GM19324 (cell line): ENCODE measurements around the gene HSD17B12.

Source experiments
- ATAC-seq: cut with Tn5 transposase; IDR thresholded peaks from one replicate; pipeline ENCODE4 v1.9.1; 2021; ENCODE audit warnings: mild to moderate bottlenecking, moderate library complexity; ENCODE audit not compliant: unreplicated experiment, low FRiP score

The HSD17B12 gene

DNA sequence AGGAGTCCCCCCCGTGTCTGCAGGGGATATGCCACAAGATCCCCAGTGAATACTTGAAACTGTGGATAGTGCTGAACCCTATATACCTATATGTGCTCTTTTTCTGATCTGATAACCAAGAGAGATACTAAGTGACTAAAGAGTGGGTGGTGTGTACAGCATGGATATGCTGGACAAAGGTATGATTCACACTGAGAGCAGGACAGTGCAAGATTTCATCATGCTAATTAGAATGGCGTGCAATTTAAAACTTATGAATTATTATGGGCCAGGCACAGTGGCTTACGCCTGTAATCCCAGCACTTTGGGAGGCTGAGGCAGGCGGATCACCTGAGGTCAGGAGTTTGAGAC, 109.9 kb downstream of the HSD17B12 start:
- ATAC-seq, result no peak

DNA sequence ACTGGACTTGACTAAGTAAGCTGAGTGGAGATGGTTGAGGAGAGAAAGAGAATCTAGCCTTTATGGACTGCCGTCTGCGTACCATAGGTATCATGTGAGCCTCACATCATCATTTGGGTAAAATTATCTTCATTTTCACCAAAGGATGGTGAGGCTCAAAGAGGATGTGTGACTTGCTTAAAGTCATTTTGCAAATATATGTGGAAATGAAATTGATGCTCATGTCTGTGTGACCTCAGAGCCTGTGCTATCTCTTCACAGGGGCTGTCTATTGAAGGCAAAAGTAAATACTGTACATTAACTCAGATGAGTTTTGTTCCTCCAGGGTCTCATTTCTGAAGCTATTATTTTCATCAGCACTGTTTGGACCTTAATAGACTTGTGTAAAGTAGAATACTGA, 116.8 kb downstream of the HSD17B12 start:
- no peak for ATAC-seq

DNA sequence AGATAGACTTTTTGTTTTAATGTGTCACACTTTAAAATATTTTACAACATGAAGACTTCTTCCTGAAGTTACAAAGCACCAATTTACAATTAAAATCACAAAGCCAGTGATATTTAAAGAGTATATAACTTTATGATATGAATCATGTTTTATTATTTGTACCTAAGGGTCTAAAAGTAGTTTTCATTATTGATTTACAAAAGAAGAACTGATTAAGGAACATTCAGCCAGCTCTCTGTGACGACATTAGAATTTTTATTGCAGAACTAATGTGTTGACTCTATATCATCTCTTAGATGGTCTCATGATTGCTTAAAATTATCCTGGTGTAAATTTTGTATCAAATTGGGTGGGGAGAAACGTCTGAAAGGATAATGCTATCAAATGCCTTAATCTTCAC, 117.3 kb downstream of the HSD17B12 start:
- no peak for ATAC-seq

DNA sequence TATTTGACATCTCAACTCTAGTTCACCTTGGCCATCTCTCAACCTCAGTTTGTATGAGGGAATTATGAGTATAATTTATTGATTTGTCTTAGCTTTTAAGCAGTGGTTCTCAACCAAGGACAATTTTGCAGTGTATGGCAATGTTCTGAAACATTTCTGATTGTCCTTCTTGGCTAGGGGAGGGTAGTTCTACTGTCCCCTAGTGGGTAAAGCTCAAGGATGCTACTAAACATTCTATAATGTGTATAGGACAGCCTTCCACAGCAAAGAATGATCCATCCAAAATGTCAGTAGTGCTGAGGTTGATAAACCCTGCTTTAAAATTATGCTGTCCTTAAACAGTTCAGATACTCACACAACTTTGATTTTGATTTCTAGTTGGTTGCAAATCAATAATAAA, 122.0 kb downstream of the HSD17B12 start:
- ATAC-seq, result no peak

DNA sequence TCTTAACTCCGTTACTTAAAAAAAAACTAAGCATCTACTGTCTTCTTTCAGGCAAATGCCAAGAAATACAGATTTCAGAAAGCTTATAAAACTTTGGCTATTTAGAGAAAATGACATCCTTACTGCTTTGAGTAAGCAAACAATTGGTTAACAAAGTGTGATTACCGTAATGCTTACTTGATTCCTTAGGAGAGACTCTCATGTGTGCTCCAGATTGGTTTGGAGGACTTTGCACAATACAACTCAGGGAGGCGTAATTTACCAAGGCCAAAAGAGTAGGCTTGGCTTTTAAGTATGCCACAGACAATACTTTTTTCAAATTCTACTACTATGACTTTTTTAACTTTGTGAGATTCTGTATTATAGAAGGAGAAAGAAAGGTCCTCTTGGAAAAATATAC, 123.2 kb downstream of the HSD17B12 start:
- no peak for ATAC-seq

DNA sequence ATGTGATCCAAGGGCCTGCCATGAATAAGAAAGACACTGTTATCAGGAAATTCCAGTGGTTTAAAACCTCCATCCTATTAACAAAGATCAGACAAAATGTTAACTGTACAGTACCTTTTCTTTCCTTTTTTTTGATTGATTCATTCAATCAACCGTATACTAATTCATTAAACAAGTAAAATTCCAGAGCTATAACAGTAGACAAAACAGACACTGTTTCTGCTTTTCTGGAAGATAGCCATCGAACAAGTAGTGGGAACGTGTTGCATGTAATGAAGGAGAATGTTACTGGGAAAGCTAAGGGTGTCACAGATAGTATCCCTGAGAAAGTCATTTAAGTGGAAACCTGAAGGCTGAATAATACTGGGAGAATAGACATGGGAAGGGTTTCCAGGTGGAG, 126.4 kb downstream of the HSD17B12 start:
- no peak for ATAC-seq

DNA sequence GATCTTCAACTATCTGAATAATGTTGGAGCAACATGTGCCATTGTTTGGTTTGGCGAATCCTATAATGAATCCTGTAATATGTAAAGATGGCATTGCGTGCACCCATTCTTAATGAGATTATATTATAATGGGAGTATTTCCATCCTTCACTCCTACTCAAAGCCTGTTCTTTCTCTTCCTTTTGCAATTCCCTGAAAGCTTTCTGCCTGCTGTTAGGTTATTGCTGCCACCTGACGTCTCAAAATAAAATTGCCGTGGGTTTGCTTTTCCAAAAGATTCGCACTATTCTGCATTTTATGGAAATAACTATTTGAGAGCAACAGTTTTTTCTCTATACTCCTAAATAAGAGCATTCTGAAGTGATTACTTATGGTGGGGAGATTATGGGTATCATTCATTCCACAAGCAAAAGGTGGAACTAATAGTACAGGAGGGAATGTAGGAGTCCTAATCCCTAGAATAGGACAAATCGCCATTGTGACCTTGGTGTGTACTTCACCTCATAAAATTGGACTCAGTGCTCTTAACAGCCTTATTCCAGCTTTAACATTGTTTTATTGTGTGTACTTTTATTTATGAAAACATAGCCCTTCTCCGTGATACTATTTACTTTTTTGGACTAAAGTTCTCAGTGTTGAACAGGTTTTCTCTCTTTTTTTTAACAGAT, 130.5 kb downstream of the HSD17B12 start:
- no peak for ATAC-seq

DNA sequence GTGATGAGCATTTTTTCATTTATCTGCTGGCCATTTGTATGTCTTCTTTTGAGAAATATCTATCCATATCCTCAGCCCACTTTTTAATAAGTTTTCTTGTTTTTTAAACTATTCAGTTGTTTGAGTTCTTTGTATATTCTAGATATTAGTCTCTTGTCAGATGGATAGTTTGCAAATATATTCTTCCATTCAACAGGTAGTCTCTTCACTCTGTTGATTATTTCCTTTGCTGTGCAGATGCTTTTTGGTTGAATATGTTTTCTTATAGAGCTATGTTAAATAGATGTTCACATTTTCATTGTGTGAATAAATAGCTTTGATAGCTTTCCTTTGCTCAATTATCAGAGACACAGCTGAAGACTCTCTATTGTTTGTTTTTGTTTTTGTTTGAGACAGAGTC, 131.9 kb downstream of the HSD17B12 start:
- no peak for ATAC-seq

DNA sequence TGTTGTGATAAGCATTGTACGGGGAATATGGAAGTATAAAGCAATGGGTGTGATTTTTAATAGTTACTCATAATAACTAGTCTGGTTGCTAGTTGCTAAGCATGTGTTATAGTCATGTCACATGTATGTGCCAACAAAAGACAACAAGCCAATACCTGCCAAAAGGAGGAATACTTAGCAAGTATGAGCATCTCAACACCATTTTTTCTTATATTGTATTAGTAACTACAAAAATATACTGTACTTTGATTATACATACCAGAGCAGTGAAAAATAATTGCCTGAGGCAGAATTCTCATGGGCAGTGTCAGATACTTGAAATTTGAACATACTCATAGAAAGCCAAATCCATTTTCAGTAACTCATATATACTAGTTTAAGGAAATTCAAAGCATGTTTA, 137.7 kb downstream of the HSD17B12 start:
- no peak for ATAC-seq

DNA sequence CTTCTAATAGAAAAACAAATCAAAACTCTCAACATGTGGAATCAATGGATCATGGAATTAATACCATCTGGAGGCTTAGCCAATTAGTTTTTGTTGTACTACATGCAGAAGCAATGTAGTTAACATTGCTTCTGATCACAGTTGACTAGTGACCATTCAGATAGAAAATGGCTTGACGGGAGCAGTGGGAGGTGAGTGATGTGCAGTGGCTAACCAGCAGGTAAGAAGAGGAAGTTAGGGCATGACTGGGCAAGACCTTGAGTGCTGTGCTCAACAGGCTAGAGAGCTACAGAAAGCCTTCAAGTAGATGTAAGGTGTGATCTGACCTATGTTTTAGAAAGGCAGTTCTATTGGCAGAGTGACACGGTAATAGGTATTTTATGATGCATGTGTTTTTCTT, 139.4 kb downstream of the HSD17B12 start:
- ATAC-seq, result no peak

DNA sequence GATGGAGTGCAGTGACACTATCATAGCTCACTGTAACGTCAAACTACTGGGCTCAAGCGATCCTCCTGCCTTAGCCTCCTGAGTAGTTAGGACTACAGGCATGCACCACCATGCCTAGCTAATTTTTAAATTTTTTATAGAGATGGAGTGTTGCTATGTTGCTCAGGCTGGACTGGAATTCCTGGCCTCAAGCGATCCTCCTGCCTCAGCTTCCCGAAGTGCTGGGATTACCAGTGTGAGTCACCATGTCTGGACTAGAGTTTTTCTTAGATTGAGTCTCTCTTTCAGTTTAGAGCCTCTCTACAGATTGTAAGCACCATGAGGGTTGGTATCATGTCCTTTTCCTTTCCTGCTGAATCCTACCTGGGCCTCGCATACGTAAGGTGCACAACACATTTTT, 142.8 kb downstream of the HSD17B12 start:
- ATAC-seq, result no peak

DNA sequence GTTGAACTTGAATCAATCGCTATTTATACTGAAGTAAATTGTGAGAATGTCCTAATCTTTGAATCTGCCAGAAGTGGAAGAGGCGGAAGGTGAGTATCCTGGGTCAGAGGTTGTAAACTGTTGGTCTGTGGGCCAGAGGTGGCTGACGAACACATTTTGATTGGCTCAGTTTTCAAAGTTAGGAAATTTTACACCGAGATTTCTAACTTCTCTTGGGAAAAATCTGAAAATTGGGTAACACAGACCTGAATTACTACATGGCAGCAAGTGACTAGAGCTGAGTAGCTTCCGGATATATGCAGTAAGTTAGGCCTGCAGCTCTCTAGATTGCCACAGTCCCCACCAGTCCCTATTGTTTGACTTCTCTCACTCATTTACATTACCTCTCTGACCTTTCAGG, 143.3 kb downstream of the HSD17B12 start:
- ATAC-seq, result no peak

DNA sequence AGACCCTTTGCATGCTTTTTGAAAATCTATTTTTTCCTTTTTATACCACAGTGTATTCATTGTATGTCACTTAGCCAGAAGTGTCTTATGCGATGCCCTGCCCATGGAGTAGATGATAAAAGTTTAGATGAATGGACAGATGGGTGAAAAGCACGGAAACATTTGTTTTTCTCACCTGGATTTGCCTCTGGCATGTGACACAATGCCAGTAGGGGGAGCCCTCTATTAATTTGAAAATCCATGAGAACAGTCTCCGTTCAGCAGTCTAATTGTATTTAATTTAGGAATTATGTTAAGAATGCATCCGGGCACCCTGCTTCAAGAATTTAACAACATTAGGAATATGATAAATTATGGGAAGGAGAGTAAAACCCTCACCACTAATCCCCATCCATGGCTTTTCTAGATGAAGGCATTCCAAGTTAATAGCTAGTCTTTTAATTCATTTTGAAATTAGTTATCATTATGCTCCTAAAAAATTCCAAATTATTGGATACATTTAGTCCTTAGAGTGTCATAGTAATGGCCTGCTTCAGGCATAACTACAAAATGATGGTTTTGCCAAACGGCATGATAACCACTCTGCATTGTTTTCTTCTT, 144.8 kb downstream of the HSD17B12 start:
- no peak for ATAC-seq

DNA sequence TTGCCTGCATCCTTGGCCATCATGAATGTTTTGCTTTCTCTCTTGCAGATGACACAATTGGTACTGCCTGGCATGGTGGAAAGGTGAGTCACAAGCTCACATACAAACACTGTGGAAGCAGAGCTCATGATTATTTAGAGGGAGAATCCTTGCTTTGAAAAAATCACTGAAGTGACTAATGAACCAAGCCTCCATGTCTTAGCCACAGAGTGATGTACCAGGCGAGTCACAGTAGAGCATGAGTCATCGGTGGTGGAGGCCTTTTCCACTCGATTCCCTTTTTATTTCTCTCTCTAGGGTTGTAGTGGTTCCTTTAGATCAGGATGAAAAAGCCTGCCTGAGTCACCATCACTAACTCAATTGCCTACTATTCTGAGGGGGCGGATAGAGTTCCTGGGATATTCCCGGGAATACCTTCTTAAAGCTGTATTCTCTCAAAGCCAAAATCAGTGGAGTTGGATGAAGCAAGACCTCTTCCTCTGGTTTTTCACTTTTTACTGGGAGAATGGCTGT, 150.4 kb downstream of the HSD17B12 start:
- ATAC-seq, result no peak

DNA sequence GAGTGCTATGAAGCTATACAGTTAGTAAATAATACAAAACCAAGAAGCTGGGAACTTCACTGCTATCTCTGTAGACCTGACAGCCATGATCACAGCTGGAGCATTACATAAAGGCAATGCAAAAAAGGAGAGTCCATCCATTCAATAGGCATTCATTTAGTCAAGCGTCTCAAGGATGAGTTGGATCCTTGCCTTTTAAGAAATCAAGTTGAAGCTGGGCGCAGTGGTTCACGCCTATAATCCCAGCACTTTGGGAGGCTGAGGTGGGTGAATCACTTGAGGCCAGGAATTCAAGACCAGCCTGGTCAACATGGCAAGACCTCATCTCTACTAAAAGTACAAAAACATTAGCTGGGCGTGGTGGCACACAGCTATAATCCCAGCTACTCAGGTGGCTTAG, 152.0 kb downstream of the HSD17B12 start:
- no peak for ATAC-seq

DNA sequence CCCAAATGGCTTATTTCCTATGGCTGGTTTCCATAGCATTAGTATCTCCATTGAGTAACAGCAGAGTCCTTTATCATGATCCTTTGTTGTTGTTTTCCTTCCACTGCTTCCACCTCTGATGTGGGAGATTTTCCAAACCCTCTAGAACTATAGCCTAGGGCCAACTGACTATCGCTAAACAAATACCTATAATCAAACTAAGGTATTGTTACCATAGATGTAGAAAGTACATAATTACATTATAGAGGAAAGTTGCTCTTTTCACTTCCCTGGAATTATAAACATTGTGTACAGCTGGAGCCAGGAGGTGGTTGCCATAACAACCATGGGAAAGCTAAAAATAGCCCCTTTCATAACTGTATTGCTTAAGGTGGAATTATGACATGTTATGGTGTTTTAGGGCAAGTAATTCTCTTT, 153.1 kb downstream of the HSD17B12 start:
- no peak for ATAC-seq

DNA sequence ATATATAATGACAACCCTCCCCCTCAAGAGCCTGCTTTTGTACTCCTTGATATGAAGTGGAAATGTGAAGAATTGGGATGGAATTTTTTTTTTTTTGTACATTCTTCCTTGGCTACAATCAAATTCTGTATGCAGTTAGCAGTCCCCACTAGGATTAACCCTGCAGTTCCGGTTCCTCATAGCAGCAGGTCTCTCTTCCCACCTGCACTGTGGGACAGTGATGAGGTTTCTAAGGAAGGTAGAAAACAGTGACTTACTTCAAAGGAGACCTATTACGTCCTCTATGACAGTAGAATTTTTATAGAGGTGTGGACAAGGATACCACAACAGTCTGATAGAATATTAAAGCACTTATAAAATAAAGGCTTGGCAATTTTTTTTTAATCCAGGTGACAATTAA, 153.7 kb downstream of the HSD17B12 start:
- no peak for ATAC-seq

DNA sequence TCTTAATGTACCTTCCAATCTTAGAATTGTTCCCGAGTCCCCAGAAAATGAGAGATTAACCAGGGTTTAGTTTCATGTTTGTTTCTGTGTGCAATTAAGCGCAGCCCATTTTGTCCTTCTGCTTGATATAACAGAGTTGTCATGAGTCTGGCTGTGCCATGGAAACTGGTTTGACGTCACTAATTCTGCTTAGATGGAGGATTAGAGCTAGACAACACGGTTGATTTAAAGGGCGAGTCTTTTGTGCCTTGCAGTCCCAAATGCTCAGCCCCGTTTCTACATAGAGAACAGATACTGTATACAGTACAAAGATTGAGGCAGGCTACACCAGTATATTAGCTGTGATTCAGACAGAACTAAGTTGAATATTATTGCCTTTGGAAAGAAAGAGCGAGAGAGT, 154.6 kb downstream of the HSD17B12 start:
- no peak for ATAC-seq

DNA sequence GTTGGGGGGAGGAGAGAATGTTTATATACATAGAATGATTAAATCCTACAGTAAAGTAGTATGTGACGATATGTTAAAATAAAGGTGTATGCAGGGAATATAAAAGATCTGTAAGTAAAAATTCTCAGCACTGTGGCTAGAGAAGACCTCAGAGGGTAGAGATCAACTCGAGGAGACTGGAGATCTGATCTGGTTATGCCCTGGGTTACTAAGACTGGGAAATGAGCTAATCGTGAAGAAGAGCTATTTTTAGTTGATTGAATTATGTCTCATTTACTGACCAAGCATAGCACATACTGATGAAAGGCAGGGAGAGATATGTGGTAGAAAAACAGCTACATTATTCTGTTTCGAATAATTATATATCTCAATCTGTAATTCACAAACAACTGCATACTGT, 157.3 kb downstream of the HSD17B12 start:
- ATAC-seq, result no peak

DNA sequence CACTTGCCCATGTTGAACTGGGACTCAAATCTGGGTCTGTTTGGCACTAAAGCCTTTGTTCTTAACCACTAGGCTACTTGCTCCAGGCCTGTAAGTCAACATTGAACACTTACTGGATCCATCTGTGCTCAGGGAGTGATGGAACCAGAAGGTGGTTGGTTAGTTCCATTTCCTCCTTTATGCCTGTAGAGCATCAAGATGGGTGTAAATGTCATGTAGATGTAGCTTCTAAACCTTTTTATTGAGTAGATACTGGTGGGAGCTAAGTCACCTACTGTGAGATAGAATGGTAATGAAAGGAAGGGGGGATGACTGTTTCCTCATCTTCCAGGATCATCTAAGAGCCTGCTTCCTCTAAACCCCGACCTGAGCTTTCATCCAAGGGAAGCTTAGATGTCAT, 161.5 kb downstream of the HSD17B12 start:
- ATAC-seq, result no peak

DNA sequence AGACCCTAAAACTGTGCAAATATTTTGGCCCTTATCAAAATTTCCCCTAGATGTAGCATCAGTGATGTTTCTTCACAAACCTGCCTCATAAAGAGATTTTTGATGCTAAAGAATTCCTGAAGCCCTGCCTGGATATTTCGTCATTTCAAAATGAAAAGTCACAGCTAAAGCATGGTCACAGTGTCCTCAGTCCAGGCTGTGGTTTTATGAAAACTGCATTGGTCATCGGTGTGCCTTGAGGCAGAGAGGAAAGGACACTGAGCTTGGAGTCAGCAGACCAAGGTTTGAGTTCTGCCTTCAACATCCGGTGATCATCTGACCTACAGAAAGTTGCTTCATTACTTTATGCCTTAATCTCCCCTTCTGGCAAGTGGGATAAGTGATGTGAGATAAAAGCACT, 165.3 kb downstream of the HSD17B12 start:
- no peak for ATAC-seq

DNA sequence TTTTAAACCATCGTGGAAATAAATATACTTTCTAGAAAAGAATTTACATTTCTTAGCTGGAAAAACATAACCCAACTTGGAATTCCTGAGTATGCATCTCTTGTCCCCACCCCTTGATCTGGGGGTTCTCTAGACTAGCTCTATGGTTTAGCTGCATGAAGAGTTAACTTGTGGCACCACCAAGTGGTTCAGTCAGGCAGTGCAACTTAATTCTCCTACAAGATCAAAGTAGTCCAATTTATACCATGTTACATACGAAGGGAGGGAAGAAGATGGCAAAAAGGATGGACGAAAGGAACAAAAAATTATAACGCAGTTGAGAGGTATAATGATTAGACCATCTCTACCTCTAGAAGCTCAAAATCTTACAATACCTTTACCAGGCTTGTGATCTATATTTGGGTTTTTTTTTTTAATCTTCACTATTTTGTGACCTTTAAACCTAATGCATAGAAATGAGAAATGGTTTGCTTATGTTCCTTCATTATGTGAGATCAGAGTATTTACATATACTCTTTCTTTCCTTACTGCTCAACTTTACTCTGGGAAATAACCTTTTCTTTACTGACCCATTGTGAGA, 171.6 kb downstream of the HSD17B12 start:
- peak; percentile 65 for ATAC-seq
